Loucy (cell line): ENCODE data around the gene LEPROT.

Experiments used
- CTCF ChIP-seq: fragments of 200-600 bp; sonication (generic); conservative IDR thresholded peaks from 2 replicates; pipeline ENCODE4 v1.5.1; 2014; ENCODE audit warnings: mild to moderate bottlenecking, antibody characterized with exemption, low read length
- EZH2phosphoT487 ChIP-seq: fragments of 200-600 bp; IDR thresholded peaks from 2 replicates; pipeline ENCODE4 v1.6.1; 2018; ENCODE audit warnings: antibody characterized with exemption, mild to moderate bottlenecking, moderate library complexity, borderline replicate concordance

GRCh38 chr1:65407877-65408276, 12.6 kb upstream of the LEPROT start:
- TF ChIP-seq CTCF, result no peak
- TF ChIP-seq EZH2phosphoT487, result no peak
